H1 (cell line): Measurements from ENCODE around the gene HES3. TPM values are rescaled to one million over a fixed set of nuclear protein-coding genes. Genes with fewer than 3 reads are reported as not detected.

Source experiments
- CTCF ChIA-PET: fragments of 300-600 bp; sonication (Branson Sonifier 250); formaldehyde crosslinking; loops from one replicate; lab custom pipeline; 2021; ENCODE audit not compliant: partially characterized antibody; lab: Charles Lee
- POLR2A ChIA-PET: fragments of 300-600 bp; sonication (Branson Sonifier 250); formaldehyde crosslinking; loops from one replicate; lab custom pipeline; 2021; ENCODE audit warnings: inconsistent platforms; ENCODE audit not compliant: partially characterized antibody; lab: Charles Lee
- DNase-seq, 2 experiments: peaks; one replicate each; pipeline versions ENCODE4 v3.0.0 to v3.0.0-alpha.2; 2010 to 2022; ENCODE audit warnings: low spot score in 2 of 2, low read depth in 1 of 2, mixed read lengths in 1 of 2
- FAIRE-seq: peaks from 2 replicates; lab custom pipeline; 2011; peaks lifted over from hg19 to GRCh38; lab: Jason Lieb, UNC
- H2AFZ ChIP-seq: 2 replicates; pipeline ENCODE4 v1.8.1; 2012; ENCODE audit warnings: low read length, inconsistent platforms
- H2AK5ac ChIP-seq: 2 replicates; pipeline ENCODE4 v1.6.1; 2013; ENCODE audit warnings: low read depth, low read length
- H2BK120ac ChIP-seq: replicated peaks from 2 replicates; pipeline ENCODE3; 2013; ENCODE audit warnings: low read depth, low read length, inconsistent platforms
- H2BK12ac ChIP-seq: 2 replicates; pipeline ENCODE4 v1.6.1; 2013; ENCODE audit warnings: low read depth, low read length
- H2BK15ac ChIP-seq: 2 replicates; pipeline ENCODE4 v1.6.1; 2013; ENCODE audit warnings: low read length
- H2BK20ac ChIP-seq: 2 replicates; pipeline ENCODE4 v1.6.1; 2013; ENCODE audit warnings: low read length
- H2BK5ac ChIP-seq: 2 replicates; pipeline ENCODE4 v1.6.1; 2013; ENCODE audit warnings: low read depth, low read length
- H3K14ac ChIP-seq: 2 replicates; pipeline ENCODE4 v1.6.1; 2013; ENCODE audit warnings: inconsistent platforms; ENCODE audit not compliant: insufficient read length
- H3K18ac ChIP-seq: 2 replicates; pipeline ENCODE4 v1.6.1; 2013; ENCODE audit warnings: low read length; ENCODE audit errors: extremely low read depth
- H3K23ac ChIP-seq: 2 replicates; pipeline ENCODE4 v1.6.1; 2013; ENCODE audit warnings: inconsistent platforms; ENCODE audit not compliant: insufficient read length
- H3K23me2 ChIP-seq: 2 replicates; pipeline ENCODE4 v1.6.1; 2013; ENCODE audit warnings: low read depth, low read length
- H3K27ac ChIP-seq: 2 replicates; pipeline ENCODE4 v1.6.1; 2011; ENCODE audit warnings: low read depth, low read length, inconsistent platforms
- H3K27me3 ChIP-seq, 4 experiments: replicated peaks in 1 of 4; 1 replicate in 1 of 4; 2 replicates in 3 of 4; pipeline versions ENCODE4 v1.6.1 to v1.8.1; 2011 to 2013; ENCODE audit warnings: low read length in 3 of 4, mild to moderate bottlenecking in 3 of 4, inconsistent platforms in 2 of 4, mixed read lengths in 2 of 4, moderate library complexity in 1 of 4; ENCODE audit not compliant: control insufficient read depth in 3 of 4, insufficient read depth in 3 of 4; ENCODE audit errors: extremely low read depth in 1 of 4
- H3K36me3 ChIP-seq, 4 experiments: 2 replicates each; pipeline versions ENCODE4 v1.6.1 to v1.8.1; 2011 to 2013; ENCODE audit warnings: mild to moderate bottlenecking in 4 of 4, low read length in 3 of 4, moderate library complexity in 2 of 4, control low read depth in 1 of 4, inconsistent platforms in 1 of 4; ENCODE audit not compliant: insufficient read depth in 4 of 4, control insufficient read depth in 2 of 4
- H3K4ac ChIP-seq: replicated peaks from 2 replicates; pipeline ENCODE3; 2013; ENCODE audit warnings: low read length, low read depth, mixed read lengths, inconsistent platforms; ENCODE audit not compliant: insufficient read length
- H3K4me1 ChIP-seq, 4 experiments: replicated peaks in 1 of 4; 1 replicate in 1 of 4; 2 replicates in 3 of 4; pipeline versions ENCODE4 v1.6.1 to v1.8.1; 2011 to 2013; ENCODE audit warnings: low read length in 3 of 4, inconsistent platforms in 2 of 4, mixed read lengths in 1 of 4; ENCODE audit not compliant: insufficient read depth in 4 of 4, control insufficient read depth in 3 of 4
- H3K4me2 ChIP-seq, 2 experiments: 2 replicates each; pipeline versions ENCODE4 v1.6.1 to v1.8.1; 2011 to 2013; ENCODE audit warnings: low read depth in 2 of 2, low read length in 2 of 2, control low read depth in 1 of 2, inconsistent platforms in 1 of 2, mild to moderate bottlenecking in 1 of 2; ENCODE audit not compliant: insufficient read depth in 1 of 2
- H3K4me3 ChIP-seq, 4 experiments: fragments of 200-600, 300-600 bp in 1 of 4; sonication (generic), shearing (Covaris generic), sonication (Bioruptor Twin) in 1 of 4; 2 replicates each; pipeline versions ENCODE4 v1.5.1 to v1.8.1; 2011 to 2016; ENCODE audit warnings: low read length in 4 of 4, low read depth in 3 of 4, control low read depth in 2 of 4, inconsistent platforms in 2 of 4, mild to moderate bottlenecking in 2 of 4, mixed read lengths in 1 of 4, moderate library complexity in 1 of 4; ENCODE audit not compliant: insufficient read depth in 2 of 4; ENCODE audit errors: extremely low read depth in 1 of 4
- H3K56ac ChIP-seq: replicated peaks from 2 replicates; pipeline ENCODE3; 2013; ENCODE audit warnings: low read depth, mild to moderate bottlenecking, mixed read lengths, low read length, inconsistent platforms; ENCODE audit not compliant: insufficient read length
- H3K79me1 ChIP-seq: 2 replicates; pipeline ENCODE4 v1.6.1; 2013; ENCODE audit warnings: low read depth, low read length, control low read depth
- H3K79me2 ChIP-seq, 2 experiments: 2 replicates each; pipeline versions ENCODE4 v1.6.1 to v1.8.1; 2012 to 2013; ENCODE audit warnings: low read length in 2 of 2, mild to moderate bottlenecking in 2 of 2, inconsistent platforms in 1 of 2; ENCODE audit not compliant: insufficient read depth in 2 of 2, control insufficient read depth in 1 of 2
- H3K9ac ChIP-seq, 4 experiments: replicated peaks in 1 of 4; 1 replicate in 1 of 4; 2 replicates in 3 of 4; pipeline versions ENCODE4 v1.6.1 to v1.8.1; 2011 to 2013; ENCODE audit warnings: low read depth in 3 of 4, low read length in 3 of 4, control low read depth in 2 of 4, mild to moderate bottlenecking in 2 of 4, moderate library complexity in 2 of 4, inconsistent platforms in 1 of 4; ENCODE audit errors: extremely low read depth in 1 of 4
- H3K9me3 ChIP-seq, 2 experiments: 2 replicates each; pipeline versions ENCODE4 v1.6.1 to v1.8.1; 2012 to 2013; ENCODE audit warnings: mild to moderate bottlenecking in 2 of 2, moderate library complexity in 2 of 2, control low read depth in 1 of 2, inconsistent platforms in 1 of 2, low read depth in 1 of 2, low read length in 1 of 2, mixed read lengths in 1 of 2; ENCODE audit not compliant: insufficient read depth in 2 of 2
- H4K20me1 ChIP-seq, 2 experiments: replicated peaks in 1 of 2; 2 replicates each; pipeline versions ENCODE3 to v1.8.1; 2011 to 2013; ENCODE audit warnings: inconsistent platforms in 2 of 2, low read length in 2 of 2, mild to moderate bottlenecking in 1 of 2; ENCODE audit not compliant: insufficient read depth in 2 of 2, control insufficient read depth in 1 of 2
- H4K5ac ChIP-seq: 2 replicates; pipeline ENCODE4 v1.6.1; 2013; ENCODE audit warnings: low read length, low read depth, mixed read lengths, inconsistent platforms; ENCODE audit not compliant: insufficient read length
- H4K8ac ChIP-seq: 2 replicates; pipeline ENCODE4 v1.8.0; 2013; ENCODE audit warnings: mild to moderate bottlenecking, moderate library complexity, low read length, inconsistent platforms; ENCODE audit not compliant: insufficient read depth; ENCODE audit errors: extremely low read depth
- H4K91ac ChIP-seq: replicated peaks from 2 replicates; pipeline ENCODE3; 2013; ENCODE audit warnings: low read length, mixed read lengths, inconsistent platforms; ENCODE audit not compliant: insufficient read length
- ATF2 ChIP-seq: IDR thresholded peaks from 2 replicates; pipeline ENCODE4 v1.6.1; 2012; ENCODE audit warnings: low read length, inconsistent platforms
- CEBPB ChIP-seq: IDR thresholded peaks from 2 replicates; pipeline ENCODE4 v1.6.1; 2012; ENCODE audit warnings: low read depth, low read length
- CHD2 ChIP-seq: IDR thresholded peaks from 2 replicates; pipeline ENCODE4 v1.6.1; 2012; ENCODE audit warnings: low read length, improper control_type of control experiment
- EZH2 ChIP-seq: fragments of 200-600 bp; sonication (generic); IDR thresholded peaks from 2 replicates; pipeline ENCODE4 v1.7.1; 2012; ENCODE audit warnings: low read depth, mild to moderate bottlenecking, moderate library complexity, low read length, inconsistent platforms; ENCODE audit not compliant: severe bottlenecking
- FOSL1 ChIP-seq: IDR thresholded peaks from 2 replicates; pipeline ENCODE4 v1.6.1; 2011; ENCODE audit warnings: mild to moderate bottlenecking, low read depth, low read length, moderate library complexity; ENCODE audit not compliant: insufficient read depth
- HDAC2 ChIP-seq, 2 experiments: fragments of 300-600 bp in 1 of 2; sonication (generic) in 1 of 2; IDR thresholded peaks; 2 replicates each; pipeline ENCODE4 v1.6.1; 2011 to 2012; ENCODE audit warnings: low read depth in 2 of 2, low read length in 2 of 2, mild to moderate bottlenecking in 2 of 2, moderate library complexity in 2 of 2, borderline replicate concordance in 1 of 2, inconsistent platforms in 1 of 2
- KDM1A ChIP-seq: fragments of 200-600, 300-600 bp; sonication (generic); IDR thresholded peaks from 2 replicates; pipeline ENCODE4 v1.7.1; 2016; ENCODE audit warnings: mild to moderate bottlenecking, low read length, borderline replicate concordance
- POU5F1 ChIP-seq: IDR thresholded peaks from 2 replicates; pipeline ENCODE4 v1.6.1; 2011; ENCODE audit warnings: low read depth, mild to moderate bottlenecking, low read length, moderate library complexity
- RXRA ChIP-seq: IDR thresholded peaks from 2 replicates; pipeline ENCODE4 v1.6.1; 2011; ENCODE audit warnings: low read depth, mild to moderate bottlenecking, low read length, moderate library complexity; ENCODE audit not compliant: insufficient read depth
- SIN3A ChIP-seq, 2 experiments: IDR thresholded peaks in 1 of 2; conservative IDR thresholded peaks in 1 of 2; 2 replicates each; pipeline ENCODE4 v1.6.1; 2011 to 2012; ENCODE audit warnings: low read length in 2 of 2, improper control_type of control experiment in 1 of 2, low read depth in 1 of 2, mild to moderate bottlenecking in 1 of 2
- SIRT6 ChIP-seq: IDR thresholded peaks from one replicate; pipeline ENCODE4 v1.7.1; 2012; ENCODE audit warnings: low read length, inconsistent platforms
- SP4 ChIP-seq: IDR thresholded peaks from 2 replicates; pipeline ENCODE4 v1.6.1; 2012; ENCODE audit warnings: low read length, inconsistent platforms
- YY1 ChIP-seq: IDR thresholded peaks from 2 replicates; pipeline ENCODE4 v1.6.1; 2011; ENCODE audit warnings: low read depth, mild to moderate bottlenecking, low read length
- WGBS, 2 experiments: shearing (Covaris generic) in 1 of 2; methylation state at CpG; one replicate each; pipeline versions ENCODE4 v1.1.6 to v1.1.7; 2013 to 2015; ENCODE audit warnings: low lambda C conversion rate in 2 of 2, mixed read lengths in 2 of 2, inconsistent platforms in 1 of 2, low coverage in 1 of 2, missing lambda C conversion rate in 1 of 2; ENCODE audit not compliant: insufficient replicate concordance in 2 of 2, insufficient coverage in 1 of 2, insufficient read length in 1 of 2; ENCODE audit errors: extremely low coverage in 1 of 2, missing lambda C conversion rate in 1 of 2; 5-methylcytosine and 5-hydroxymethylcytosine counted together
- polyA plus RNA-seq, 7 experiments: library from polyadenylated mRNA; depleted of rRNA in 3 of 7; stranded (reverse) in 5 of 7; unstranded in 2 of 7; fragments of >200 nt in 5 of 7; fragments of 200-250 nt in 2 of 7; gene quantifications; 1 replicate in 5 of 7; 2 replicates in 1 of 7; 4 replicates in 1 of 7; pipeline versions ENCODE4 v1.2.1 to v1.2.3, GENCODE V29; 2011 to 2013; ENCODE audit warnings: missing spikeins in 2 of 7, mixed read lengths in 2 of 7
- total RNA-seq: library from RNA; stranded (reverse); fragmentation: NEBNext Ultra II Directional; extraction: Animal tissue kit (Norgen Biotek cat#: 25700); gene quantifications from 2 replicates; pipeline ENCODE4 v1.2.1, GENCODE V29; 2021

Gene HES3
- total and polyA plus RNA-seq, 2 of the 8 experiments (the other 6 are each of a cell fraction or from before 2014, with no cell fraction given) = 38.8 to 54.3 TPM

- Histone ChIP-seq H3K18ac (no peak overlapping the region), H2BK120ac (no peak overlapping the region), H3K14ac (no peak overlapping the region), H4K8ac (no peak overlapping the region), H2BK5ac (no peak overlapping the region), H3K4me1 (peaks cover 0 to 13% (median 3%) of the 10 kb centered on the region in 4 experiments; a peak in 6 of 7 replicates), H3K9ac (no peak overlapping the region), H3K79me2 (no peaks in the 10 kb centered on the region), H3K4me2 (no peak overlapping the region), H3K36me3 (no peaks in the 10 kb centered on the region), H3K23me2 (peaks cover 7% of the 10 kb centered on the region; the same call in 1 of the 2 replicates), H3K23ac (no peak overlapping the region), H2BK12ac (no peak overlapping the region), H3K27me3 (peaks cover 0 to 16% (median 11%) of the 10 kb centered on the region in 4 experiments; a peak in 3 of 7 replicates), H2BK15ac (no peak overlapping the region), H3K27ac (no peak overlapping the region), H3K4me3 (no peak overlapping the region), H3K56ac (no peak overlapping the region), H3K4ac (no peak overlapping the region), H2AFZ (no peak overlapping the region), H3K9me3 (no peaks in the 10 kb centered on the region), H2BK20ac (no peak overlapping the region), H4K91ac (no peak overlapping the region), H4K20me1 (peaks cover 11 to 23% of the 10 kb centered on the region in 2 experiments), H2AK5ac (no peak overlapping the region), H4K5ac (no peak overlapping the region), H3K79me1 (no peaks in the 10 kb centered on the region)
- no peak for FAIRE-seq
- ChIA-PET POLR2A (no interaction called here), CTCF (interaction anchor here (0.7 to 7.0 kb wide), 6 partner anchors 14 to 80 kb away, joined by 3 to 51 read pairs (median 10); no protein-coding TSS in a partner anchor)
- no peak for DNase-seq
- 92% methylated on average over 7 of the region's 7 CpGs; no CpG with 5 or more reads in 1 of the 2 experiments for WGBS, 2 experiments
- TF ChIP-seq YY1 (no peak), SP4 (no peak), HDAC2 (IDR thresholded peaks at IDR 0.05; ENCODE audit: borderline replicate concordance in 1 of 2, low read depth in 2 of 2, low read length in 2 of 2) (no peak), RXRA (no peak), EZH2 (no peak), SIN3A (conservative IDR thresholded peaks at IDR 0.05 in 1 of 2, IDR thresholded peaks at IDR 0.05 in 1 of 2; ENCODE audit: low read depth in 1 of 2, low read length in 2 of 2) (no peak), CHD2 (no peak), POU5F1 (no peak), SIRT6 (no peak), ATF2 (no peak), KDM1A (no peak), CEBPB (no peak), FOSL1 (no peak)
Observed at GRCh38 chr1:6263716-6264115, 19.7 kb downstream of the HES3 start.
